HEK293 (cell line): ENCODE measurements around the gene LRRC49.
"Not testable (repeated sequence)": the region's sequence is repeated elsewhere in the genome, so short reads cannot be mapped to it uniquely, and the experiment has no call there.

ENCODE experiments used
- AEBP2 ChIP-seq: fragments of 450-650 bp; formaldehyde crosslinking; IDR thresholded peaks from 2 replicates; pipeline ENCODE4 v1.5.1; 2016; ENCODE audit warnings: missing biosample characterization, missing genetic modification characterization, borderline replicate concordance
- BCL11A ChIP-seq: fragments of 450-650 bp; formaldehyde crosslinking; IDR thresholded peaks from 2 replicates; pipeline ENCODE4 v1.5.1; 2016; ENCODE audit warnings: low read depth, missing biosample characterization, missing genetic modification characterization
- CTCF ChIP-seq: fragments of 450-650 bp; formaldehyde crosslinking; IDR thresholded peaks from 2 replicates; pipeline ENCODE4 v1.5.1; 2016; ENCODE audit warnings: missing biosample characterization, missing genetic modification characterization
- PBX3 ChIP-seq: sonication (generic); formaldehyde crosslinking; IDR thresholded peaks from 2 replicates; pipeline ENCODE4 v1.8.1; 2022; ENCODE audit warnings: mild to moderate bottlenecking, moderate library complexity, missing genetic modification reagents
- PRDM2 ChIP-seq: fragments of 450-650 bp; formaldehyde crosslinking; IDR thresholded peaks from 2 replicates; pipeline ENCODE4 v1.5.1; 2016; ENCODE audit warnings: missing biosample characterization, missing genetic modification characterization, borderline replicate concordance
- REST ChIP-seq: fragments of 450-650 bp; formaldehyde crosslinking; IDR thresholded peaks from 2 replicates; pipeline ENCODE4 v1.5.1; 2016; ENCODE audit warnings: missing biosample characterization, missing genetic modification characterization
- SP2 ChIP-seq: fragments of 450-650 bp; formaldehyde crosslinking; IDR thresholded peaks from 2 replicates; pipeline ENCODE4 v1.5.1; 2016; ENCODE audit warnings: missing biosample characterization, missing genetic modification characterization
- YY1 ChIP-seq: fragments of 450-650 bp; formaldehyde crosslinking; IDR thresholded peaks from 2 replicates; pipeline ENCODE4 v1.5.1; 2018; ENCODE audit warnings: missing biosample characterization, missing genetic modification characterization
- ZNF138 ChIP-seq: fragments of 450-650 bp; formaldehyde crosslinking; IDR thresholded peaks from 2 replicates; pipeline ENCODE4 v1.5.1; 2016; ENCODE audit warnings: missing biosample characterization, missing genetic modification characterization, borderline replicate concordance
- ZNF140 ChIP-seq: fragments of 450-650 bp; formaldehyde crosslinking; IDR thresholded peaks from 2 replicates; pipeline ENCODE4 v1.5.1; 2016; ENCODE audit warnings: missing biosample characterization, missing genetic modification characterization
- ZNF26 ChIP-seq: fragments of 450-650 bp; formaldehyde crosslinking; IDR thresholded peaks from 2 replicates; pipeline ENCODE4 v1.5.1; 2016; ENCODE audit warnings: missing biosample characterization, missing genetic modification characterization
- ZNF449 ChIP-seq: fragments of 450-650 bp; formaldehyde crosslinking; IDR thresholded peaks from 2 replicates; pipeline ENCODE4 v1.5.1; 2017; ENCODE audit warnings: missing biosample characterization, mild to moderate bottlenecking, missing genetic modification characterization, moderate library complexity
- ZNF623 ChIP-seq: fragments of 450-650 bp; formaldehyde crosslinking; IDR thresholded peaks from 2 replicates; pipeline ENCODE4 v1.5.1; 2016; ENCODE audit warnings: missing biosample characterization, missing genetic modification characterization
- ZNF701 ChIP-seq: fragments of 450-650 bp; formaldehyde crosslinking; IDR thresholded peaks from 2 replicates; pipeline ENCODE4 v1.5.1; 2016; ENCODE audit warnings: missing biosample characterization, missing genetic modification characterization

GRCh38 chr15:71031232-71031631 lies 138.6 kb downstream of the LRRC49 start:
- not testable (repeated sequence) for TF ChIP-seq PRDM2 (tag by site-specific recombination); ZNF138 (tag by site-specific recombination); ZNF140; REST (tag by site-specific recombination); ZNF26; ZNF623 (tag by site-specific recombination); CTCF (tag by site-specific recombination); YY1 (tag by site-specific recombination); SP2 (tag by site-specific recombination); PBX3 (CRISPR knock-in tag); AEBP2 (tag by site-specific recombination); ZNF701; BCL11A (tag by site-specific recombination); ZNF449 (tag by site-specific recombination)
